MV-4-11 (cell line): Measurements from ENCODE around the gene NPR3.
A peak's percentile ranks its signal among the peaks of the same experiment; 100 is the strongest.
"Not testable (repeated sequence)": the region's sequence is repeated elsewhere in the genome, so short reads cannot be mapped to it uniquely, and the experiment has no call there.

Experiments
- DNase-seq: peaks from one replicate; lab custom pipeline; 2025; lab: John Stamatoyannopoulos, UW

The NPR3 gene

GRCh38 chr5:32760091-32760509 lies 49.0 kb downstream of the NPR3 start:
- DNase-seq, result peak; percentile 6

GRCh38 chr5:32765266-32765665 lies 54.1 kb downstream of the NPR3 start:
- DNase-seq, result no peak

DNA sequence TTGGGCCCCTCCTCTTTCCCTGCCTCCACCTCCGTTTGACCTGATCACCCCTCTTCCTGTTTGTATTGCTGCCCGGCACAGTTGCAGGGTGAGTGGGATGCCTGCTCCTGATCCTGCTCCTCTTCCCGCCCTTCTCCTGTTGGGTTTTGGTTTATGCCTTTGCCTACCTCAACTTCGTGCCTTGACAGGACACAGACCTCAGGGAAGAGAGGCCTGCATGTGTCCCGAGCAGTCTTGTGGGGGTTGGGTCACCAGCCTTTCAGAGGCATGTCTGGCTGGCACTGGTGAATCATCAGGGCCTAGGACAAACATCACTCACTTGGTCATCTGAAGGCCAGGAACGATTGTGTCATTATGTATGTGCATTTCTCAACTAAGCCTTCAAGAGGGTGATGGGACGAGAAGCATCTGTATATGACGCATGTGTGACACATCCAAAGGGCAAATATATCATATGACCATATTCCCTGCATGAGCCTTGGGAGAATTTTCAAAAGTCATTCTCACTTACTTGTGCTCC lies 56.9 kb downstream of the NPR3 start:
- DNase-seq, result peak; percentile 63

GRCh38 chr5:32769711-32770110 lies 58.6 kb downstream of the NPR3 start:
- DNase-seq, result no peak

GRCh38 chr5:32770444-32770843 lies 59.3 kb downstream of the NPR3 start:
- no peak for DNase-seq

DNA sequence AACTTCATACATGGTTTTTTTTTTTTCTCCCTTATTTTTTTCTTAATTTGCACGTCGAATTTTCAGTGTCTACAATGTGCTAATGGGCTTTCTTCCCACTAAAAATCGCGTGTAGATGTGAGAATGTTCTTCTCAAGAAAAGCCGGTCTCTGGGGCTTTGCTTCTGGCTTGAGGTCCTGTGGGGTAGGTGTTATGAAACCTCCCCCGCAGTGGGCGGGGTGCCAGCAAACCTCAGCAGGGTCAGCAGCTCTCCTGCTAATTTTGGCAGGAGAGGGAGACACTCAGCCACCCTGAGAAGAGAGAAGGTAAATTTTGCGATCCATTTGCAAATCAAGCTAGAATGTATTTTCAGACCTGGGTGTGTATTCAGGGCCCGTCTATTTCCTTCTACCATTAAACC lies 59.9 kb downstream of the NPR3 start:
- DNase-seq, result no peak

- no peak for DNase-seq
Measured at GRCh38 chr5:32773944-32774343, 62.8 kb downstream of the NPR3 start.

GRCh38 chr5:32776200-32776599 lies 65.1 kb downstream of the NPR3 start:
- no peak for DNase-seq

DNA sequence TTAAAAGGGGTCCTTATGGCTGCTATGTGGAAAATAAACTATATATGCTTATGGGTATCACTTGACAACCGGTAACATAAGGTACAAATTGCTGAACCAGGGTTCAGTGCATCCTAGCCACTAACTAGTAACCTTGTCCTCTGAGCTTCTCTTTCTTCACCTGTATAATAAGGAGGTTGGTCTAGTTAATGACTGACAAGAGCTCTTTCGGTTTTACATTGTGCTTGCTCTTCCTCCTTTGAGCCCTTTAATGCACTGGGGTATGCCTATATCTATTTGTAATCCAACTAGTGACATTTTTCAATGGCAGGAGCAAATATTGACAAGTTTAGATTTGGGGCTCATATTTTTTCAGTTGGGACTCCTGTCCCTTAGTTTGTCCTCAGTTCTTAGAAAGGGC lies 66.1 kb downstream of the NPR3 start:
- DNase-seq, result no peak

GRCh38 chr5:32777733-32778132 lies 66.6 kb downstream of the NPR3 start:
- DNase-seq, result no peak

- DNase-seq, result no peak
Measured at GRCh38 chr5:32778403-32778802, 67.3 kb downstream of the NPR3 start.

GRCh38 chr5:32779754-32780415 lies 68.8 kb downstream of the NPR3 start:
- no peak for DNase-seq

GRCh38 chr5:32780508-32780919 lies 69.4 kb downstream of the NPR3 start:
- no peak for DNase-seq

DNA sequence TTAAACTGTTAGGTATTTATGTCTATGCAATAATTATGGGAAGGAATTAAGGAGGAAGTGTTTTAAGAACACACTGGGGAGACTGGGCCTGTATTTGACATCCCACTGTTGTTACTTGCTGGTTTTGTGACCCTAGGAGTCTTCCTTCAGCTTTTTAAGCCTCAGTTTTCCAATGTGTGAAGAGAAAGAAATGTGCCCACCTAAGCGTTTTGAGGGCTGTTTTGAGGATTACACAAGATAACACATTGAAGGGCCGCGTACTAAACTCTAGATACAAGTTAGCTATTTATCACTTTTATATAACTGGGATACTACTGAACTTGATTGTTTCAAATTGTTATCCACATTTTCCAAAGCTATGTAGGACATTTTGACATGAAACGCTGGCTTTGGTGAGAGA lies 72.5 kb downstream of the NPR3 start:
- no peak for DNase-seq

GRCh38 chr5:32785611-32786254 lies 74.6 kb downstream of the NPR3 start:
- no peak for DNase-seq

- DNase-seq, result no peak
Measured at GRCh38 chr5:32786311-32786710, 75.2 kb downstream of the NPR3 start.

DNA sequence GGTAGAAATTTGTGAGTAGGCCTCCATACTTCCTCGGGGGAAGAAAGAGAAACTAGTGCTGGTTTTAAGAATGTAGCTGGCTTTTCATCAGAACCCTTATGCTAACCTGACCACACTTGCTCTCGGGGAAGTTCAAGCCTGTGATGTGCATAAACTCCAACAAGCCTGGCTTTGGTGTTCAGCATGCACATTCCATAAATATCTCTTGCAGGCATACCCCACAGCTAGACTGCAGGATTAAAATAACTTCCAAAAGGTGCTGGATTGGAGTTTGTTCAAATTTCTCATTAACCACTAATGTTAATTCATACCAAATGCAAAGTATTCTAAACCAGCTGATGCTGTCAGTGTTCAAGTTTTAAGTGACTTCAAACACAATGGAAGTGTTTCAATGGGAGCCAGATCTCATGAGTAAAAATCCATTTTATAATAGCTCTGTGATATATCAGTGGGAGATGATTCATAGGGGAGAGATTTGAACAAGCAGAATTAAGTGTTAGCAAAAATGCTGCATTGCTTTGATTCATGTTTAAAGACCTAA lies 79.4 kb downstream of the NPR3 start:
- no peak for DNase-seq

DNA sequence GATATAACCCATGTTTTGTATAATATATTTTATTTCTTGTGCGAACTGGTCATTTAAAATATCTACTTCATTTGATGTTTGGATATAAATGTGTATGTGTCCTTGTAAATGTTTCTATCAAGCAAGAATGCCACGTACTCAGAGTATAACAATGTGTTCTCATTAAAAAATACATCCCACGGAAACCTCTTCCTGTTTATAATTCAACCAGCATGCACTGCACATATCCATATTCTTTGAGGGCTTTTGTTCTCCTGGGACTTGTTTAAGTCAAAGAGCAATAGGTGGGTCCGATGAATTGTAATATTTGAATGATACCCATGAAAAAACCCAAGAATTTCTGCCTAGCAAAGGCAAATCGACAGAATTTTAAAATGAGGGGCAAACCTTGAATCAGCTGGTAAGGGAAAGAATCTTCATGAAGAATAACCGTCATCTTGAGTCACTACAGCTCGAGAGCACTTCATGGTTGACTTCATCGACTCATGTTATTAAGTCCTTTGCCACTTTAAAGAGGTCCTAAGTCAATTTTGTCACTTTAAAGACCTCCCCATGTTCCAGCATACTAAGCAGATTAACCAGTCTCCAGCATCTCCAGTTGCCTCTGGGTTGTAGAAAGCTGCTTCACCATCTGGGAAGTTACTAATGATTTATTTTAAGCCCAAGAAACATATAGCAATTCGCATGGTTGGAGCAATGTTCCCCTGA lies 80.6 kb downstream of the NPR3 start:
- DNase-seq, result no peak

- DNase-seq, result no peak
Measured at GRCh38 chr5:32794086-32794485, 83.0 kb downstream of the NPR3 start.

DNA sequence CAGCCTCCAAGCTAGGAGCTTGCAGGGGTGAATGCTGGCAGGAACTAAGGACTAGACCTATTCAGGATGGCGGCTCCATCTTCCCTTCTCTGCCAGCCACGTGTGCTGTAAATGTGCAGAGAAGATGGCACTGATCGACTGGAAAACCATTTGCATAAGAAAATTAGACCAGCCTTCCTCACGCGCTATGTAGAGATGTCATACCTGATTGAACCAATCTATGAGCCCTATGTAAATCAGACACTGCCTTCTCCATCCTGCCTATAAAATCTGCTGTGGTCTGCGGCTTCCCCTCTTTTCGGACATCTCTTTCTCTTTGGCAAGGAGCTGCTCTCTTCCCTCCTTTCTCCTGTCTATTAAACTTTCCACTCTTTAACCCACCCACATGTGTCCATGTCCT lies 91.6 kb downstream of the NPR3 start:
- no peak for DNase-seq

- DNase-seq, result no peak
Measured at GRCh38 chr5:32803656-32804055, 92.5 kb downstream of the NPR3 start.

- not testable (repeated sequence) for DNase-seq
Measured at GRCh38 chr5:32805462-32805861, 94.3 kb downstream of the NPR3 start.
